IMR-90 (cell line): Measurements from ENCODE around the gene ZNF598. TPM values are rescaled to one million over a fixed set of nuclear protein-coding genes. Genes with fewer than 3 reads are reported as not detected.

Source experiments
- ATAC-seq: fragments of 200-7000 bp; cut with Tn5 transposase; 2 replicates; pipeline ENCODE4 v1.9.1; 2020; ENCODE audit warnings: low read depth, mild to moderate bottlenecking, moderate library complexity
- BruUV-seq: library from RNA; stranded (reverse); fragments of 400-500 nt; replicated peaks from 2 replicates; lab custom pipeline; 2021; lab: Mats Ljungman, UMichigan
- CTCF ChIA-PET: fragments of 300-600 bp; formaldehyde crosslinking; extraction: SDS; loops from one replicate; lab custom pipeline; 2021; ENCODE audit warnings: antibody characterized with exemption; lab: Yijun Ruan, JAX
- POLR2A ChIA-PET: fragments of 300-600 bp; sonication (Branson Sonifier 250); formaldehyde crosslinking; loops from one replicate; lab custom pipeline; 2022; ENCODE audit warnings: antibody characterized with exemption; ENCODE audit not compliant: unreplicated experiment; lab: Charles Lee
- DNase-seq: peaks from one replicate; pipeline ENCODE4 v3.0.0; 2013
- H2AFZ ChIP-seq: replicated peaks from 2 replicates; pipeline ENCODE3; 2013; ENCODE audit warnings: low read length, mild to moderate bottlenecking; ENCODE audit not compliant: poor library complexity
- H2AK5ac ChIP-seq: 2 replicates; pipeline ENCODE4 v1.6.1; 2013; ENCODE audit warnings: low read depth, low read length, inconsistent platforms
- H2AK9ac ChIP-seq: replicated peaks from 2 replicates; pipeline ENCODE3; 2013; ENCODE audit warnings: mild to moderate bottlenecking, low read depth, low read length, moderate library complexity; ENCODE audit not compliant: poor library complexity
- H2BK120ac ChIP-seq: 2 replicates; pipeline ENCODE4 v1.6.1; 2013; ENCODE audit warnings: low read depth, low read length, inconsistent platforms
- H2BK15ac ChIP-seq: 3 replicates; pipeline ENCODE4 v1.6.1; 2013; ENCODE audit warnings: low read depth, low read length, inconsistent platforms
- H2BK20ac ChIP-seq: 2 replicates; pipeline ENCODE4 v1.6.1; 2013; ENCODE audit warnings: low read depth, mild to moderate bottlenecking, inconsistent platforms, low read length, moderate library complexity
- H2BK5ac ChIP-seq: 2 replicates; pipeline ENCODE4 v1.6.1; 2013; ENCODE audit warnings: mild to moderate bottlenecking, low read depth, low read length, inconsistent platforms; ENCODE audit not compliant: poor library complexity, severe bottlenecking
- H3K14ac ChIP-seq: replicated peaks from 2 replicates; pipeline ENCODE4 v1.6.1; 2013; ENCODE audit warnings: low read depth, low read length, inconsistent platforms
- H3K18ac ChIP-seq: 2 replicates; pipeline ENCODE4 v1.6.1; 2013; ENCODE audit warnings: low read depth, low read length, control low read depth
- H3K23ac ChIP-seq: 2 replicates; pipeline ENCODE4 v1.6.1; 2013; ENCODE audit warnings: low read depth, low read length, inconsistent platforms
- H3K27ac ChIP-seq: 2 replicates; pipeline ENCODE4 v1.5.1; 2013; ENCODE audit warnings: mild to moderate bottlenecking, control low read depth, low read length; ENCODE audit not compliant: insufficient read depth
- H3K27me3 ChIP-seq: 2 replicates; pipeline ENCODE4 v1.6.1; 2013; ENCODE audit warnings: low read length; ENCODE audit not compliant: control insufficient read depth, insufficient read depth
- H3K36me3 ChIP-seq: 2 replicates; pipeline ENCODE4 v1.6.1; 2013; ENCODE audit warnings: low read length, mixed read lengths; ENCODE audit not compliant: control insufficient read depth, insufficient read depth
- H3K4ac ChIP-seq: 2 replicates; pipeline ENCODE4 v1.6.1; 2013; ENCODE audit warnings: low read depth, low read length, inconsistent platforms
- H3K4me1 ChIP-seq: 2 replicates; pipeline ENCODE4 v1.6.1; 2013; ENCODE audit warnings: low read length, mixed read lengths; ENCODE audit not compliant: control insufficient read depth, insufficient read depth
- H3K4me2 ChIP-seq: 2 replicates; pipeline ENCODE4 v1.6.1; 2013; ENCODE audit warnings: low read depth, mild to moderate bottlenecking, control low read depth, low read length, moderate library complexity
- H3K4me3 ChIP-seq: 2 replicates; pipeline ENCODE4 v1.5.1; 2013; ENCODE audit warnings: low read depth, mild to moderate bottlenecking, control low read depth, low read length, moderate library complexity; ENCODE audit not compliant: insufficient read depth
- H3K56ac ChIP-seq: 2 replicates; pipeline ENCODE4 v1.6.1; 2013; ENCODE audit warnings: low read length, inconsistent platforms; ENCODE audit not compliant: insufficient read depth; ENCODE audit errors: extremely low read depth
- H3K79me1 ChIP-seq, 2 experiments: 2 replicates each; pipeline ENCODE4 v1.6.1; 2013; ENCODE audit warnings: low read length in 2 of 2, inconsistent platforms in 1 of 2, low read depth in 1 of 2
- H3K9ac ChIP-seq: 2 replicates; pipeline ENCODE4 v1.6.1; 2013; ENCODE audit warnings: low read depth, low read length, control low read depth
- H3K9me1 ChIP-seq: 2 replicates; pipeline ENCODE4 v1.6.1; 2013; ENCODE audit warnings: low read length, inconsistent platforms; ENCODE audit not compliant: insufficient read depth
- H3K9me3 ChIP-seq: 2 replicates; pipeline ENCODE4 v1.6.1; 2013; ENCODE audit warnings: low read length; ENCODE audit not compliant: control insufficient read depth, insufficient read depth
- H4K20me1 ChIP-seq: 2 replicates; pipeline ENCODE4 v1.6.1; 2013; ENCODE audit warnings: low read length, inconsistent platforms; ENCODE audit not compliant: insufficient read depth
- H4K5ac ChIP-seq: 2 replicates; pipeline ENCODE4 v1.6.1; 2013; ENCODE audit warnings: mild to moderate bottlenecking, low read depth, low read length, control low read depth
- H4K8ac ChIP-seq, 2 experiments: 2 replicates each; pipeline ENCODE4 v1.6.1; 2013; ENCODE audit warnings: low read depth in 2 of 2, low read length in 2 of 2, control low read depth in 1 of 2, inconsistent platforms in 1 of 2
- H4K91ac ChIP-seq: 2 replicates; pipeline ENCODE4 v1.6.1; 2013; ENCODE audit warnings: low read depth, low read length, inconsistent platforms; ENCODE audit not compliant: insufficient read depth
- MAFK ChIP-seq: IDR thresholded peaks from 2 replicates; pipeline ENCODE4 v1.6.1; 2012; ENCODE audit warnings: low read depth, low read length, improper control_type of control experiment
- MXI1 ChIP-seq: IDR thresholded peaks from 2 replicates; pipeline ENCODE4 v1.6.1; 2012; ENCODE audit warnings: low read depth, mild to moderate bottlenecking, low read length, moderate library complexity, borderline replicate concordance
- POLR2A ChIP-seq: IDR thresholded peaks from 2 replicates; pipeline ENCODE4 v1.6.1; 2012; ENCODE audit warnings: mild to moderate bottlenecking, low read depth, low read length
- RAD21 ChIP-seq: IDR thresholded peaks from 2 replicates; pipeline ENCODE4 v1.6.1; 2012; ENCODE audit warnings: low read length, improper control_type of control experiment
- RCOR1 ChIP-seq: IDR thresholded peaks from 2 replicates; pipeline ENCODE4 v1.6.1; 2012; ENCODE audit warnings: mild to moderate bottlenecking, low read length, improper control_type of control experiment; ENCODE audit not compliant: insufficient replicate concordance
- RFX5 ChIP-seq: IDR thresholded peaks from 2 replicates; pipeline ENCODE4 v1.8.0; 2012; ENCODE audit warnings: low read depth, mild to moderate bottlenecking, low read length, moderate library complexity
- SMC3 ChIP-seq: fragments of 150-350 bp; IDR thresholded peaks from 2 replicates; pipeline ENCODE4 v1.6.1; 2016; ENCODE audit warnings: low read depth, mild to moderate bottlenecking, antibody characterized with exemption, low read length, moderate library complexity
- WGBS, 2 experiments: methylation state at CpG; one replicate each; pipeline versions ENCODE4 v1.1.5 to v1.1.7; 2013; ENCODE audit warnings: missing lambda C conversion rate in 2 of 2; ENCODE audit not compliant: insufficient read length in 1 of 2; ENCODE audit errors: extremely low coverage in 2 of 2; 5-methylcytosine and 5-hydroxymethylcytosine counted together
- dilution Hi-C: fragments of 300-500 bp; cut with HindIII; formaldehyde crosslinking; loops from one replicate; pipeline ENCODE4 v1.14.3; 2018; ENCODE audit warnings: low sequenced_read_pairs; ENCODE audit not compliant: unreplicated experiment
- in situ Hi-C: fragments of 300-500 bp; cut with MboI; formaldehyde crosslinking; loops from 3 replicates; pipeline ENCODE4 v1.14.3; 2019; ENCODE audit warnings: low sequenced_read_pairs, inconsistent platforms, mixed read lengths
- intact Hi-C: fragments of 100-400 bp; cut with micrococcal nuclease; formaldehyde crosslinking; loops from 2 replicates; pipeline ENCODE4 v1.10.0; 2022
- polyA plus RNA-seq, 3 experiments: library from polyadenylated mRNA; depleted of rRNA; stranded (reverse); fragments of >200 nt; gene quantifications; 2 replicates each; pipeline ENCODE4 v1.2.3, GENCODE V29; 2012; ENCODE audit warnings: low replicate concordance in 1 of 3
- total RNA-seq: library from RNA; depleted of rRNA; stranded (reverse); fragments of >200 nt; gene quantifications from 2 replicates; pipeline ENCODE4 v1.2.3, GENCODE V29; 2012

The ZNF598 gene
- total and polyA plus RNA-seq, 2 of the 4 experiments (the other 2 are of a cell fraction), result 3.4 to 36.4 TPM

GRCh38 chr16:1982013-1982433 is 27.6 kb downstream of the ZNF598 start:
- Histone ChIP-seq H3K9me1 (peaks cover 9% of the 10 kb centered on the region), H3K4me2 (no peak overlapping the region), H3K4ac (no peak overlapping the region), H2BK20ac (no peak overlapping the region), H3K4me1 (peaks cover 8% of the 10 kb centered on the region), H3K14ac (no peak overlapping the region), H4K20me1 (no peaks in the 10 kb centered on the region; the same call in none of the 2 replicates), H3K23ac (no peak overlapping the region), H2BK120ac (no peak overlapping the region), H4K91ac (no peak overlapping the region), H3K9me3 (no peaks in the 10 kb centered on the region), H2AFZ (no peak overlapping the region), H4K5ac (no peak overlapping the region), H3K79me1 (peaks cover 21 to 26% of the 10 kb centered on the region in 2 experiments), H4K8ac (no peak overlapping the region), H3K18ac (no peak overlapping the region), H3K27me3 (peaks cover 31% of the 10 kb centered on the region; the same call in 1 of the 2 replicates), H3K56ac (no peak overlapping the region), H3K4me3 (no peak overlapping the region), H2BK15ac (no peak overlapping the region), H3K27ac (no peak overlapping the region), H2AK5ac (no peak overlapping the region), H3K9ac (no peak overlapping the region), H2AK9ac (peak overlapping the region; percentile 57), H3K36me3 (peaks cover 34% of the 10 kb centered on the region), H2BK5ac (no peak overlapping the region)
- DNase-seq (no peak), ATAC-seq (no peak)
- dilution Hi-C loops (no loop called here), intact Hi-C loops (no loop called here), in situ Hi-C loops (no loop called here)
- CTCF ChIA-PET, result interaction anchor here (1.3 kb wide), 1 partner anchor 158 kb away, joined by 5 read pairs; no protein-coding TSS in a partner anchor
- 81% methylated on average over 4 of the region's 5 CpGs; no CpG with 5 or more reads in 1 of the 2 experiments for WGBS, 2 experiments
- POLR2A ChIA-PET, result no interaction called here
- BruUV-seq, result no TSS peak
- TF ChIP-seq RFX5 (no peak), RCOR1 (no peak), RAD21 (no peak), MAFK (no peak), SMC3 (no peak), POLR2A (no peak), MXI1 (no peak)
